Fibroblast of mammary gland (primary cell): ENCODE data around the gene RAP1GAP2.

Experiments
- DNase-seq: peaks from one replicate; pipeline ENCODE4 v3.0.0-alpha.2; 2010; ENCODE audit warnings: low read depth
- H3K4me3 ChIP-seq: 2 replicates; pipeline ENCODE4 v1.5.1; 2011; ENCODE audit warnings: low read depth, mild to moderate bottlenecking, low read length, moderate library complexity; ENCODE audit not compliant: control insufficient read depth
- TF ChIP-seq, protein P1 (sequence below): conservative IDR thresholded peaks from 2 replicates; pipeline ENCODE4 v1.5.1; 2011; ENCODE audit warnings: low read depth, low read length, inconsistent platforms; ENCODE audit not compliant: control insufficient read depth, insufficient read depth

Gene RAP1GAP2

DNA sequence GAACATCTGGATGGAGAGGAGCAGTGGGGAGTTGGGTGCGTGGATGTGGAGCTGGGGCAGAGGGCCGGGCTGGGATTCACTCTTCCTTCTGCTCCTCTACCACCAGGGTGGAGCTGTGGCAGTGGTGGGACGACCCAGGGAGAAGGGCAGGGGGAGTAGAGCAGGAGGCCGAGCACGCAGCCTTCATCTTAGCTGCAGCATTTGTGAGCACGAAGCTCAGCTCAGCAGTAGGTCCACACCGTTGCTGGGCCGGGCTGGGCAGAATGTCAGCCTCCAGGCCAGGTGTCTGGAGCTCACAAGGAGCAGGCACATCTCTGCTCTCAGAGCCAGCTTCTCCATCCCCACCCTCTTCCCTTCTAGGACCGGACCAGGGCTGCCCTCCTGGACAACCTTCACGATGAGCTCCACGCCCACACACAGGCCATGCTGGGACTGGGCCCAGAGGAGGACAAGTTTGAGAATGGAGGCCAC, 211.4 kb downstream of the RAP1GAP2 start:
- H3K4me3 ChIP-seq: no peak overlapping the region
- TF ChIP-seq, protein P1, sequence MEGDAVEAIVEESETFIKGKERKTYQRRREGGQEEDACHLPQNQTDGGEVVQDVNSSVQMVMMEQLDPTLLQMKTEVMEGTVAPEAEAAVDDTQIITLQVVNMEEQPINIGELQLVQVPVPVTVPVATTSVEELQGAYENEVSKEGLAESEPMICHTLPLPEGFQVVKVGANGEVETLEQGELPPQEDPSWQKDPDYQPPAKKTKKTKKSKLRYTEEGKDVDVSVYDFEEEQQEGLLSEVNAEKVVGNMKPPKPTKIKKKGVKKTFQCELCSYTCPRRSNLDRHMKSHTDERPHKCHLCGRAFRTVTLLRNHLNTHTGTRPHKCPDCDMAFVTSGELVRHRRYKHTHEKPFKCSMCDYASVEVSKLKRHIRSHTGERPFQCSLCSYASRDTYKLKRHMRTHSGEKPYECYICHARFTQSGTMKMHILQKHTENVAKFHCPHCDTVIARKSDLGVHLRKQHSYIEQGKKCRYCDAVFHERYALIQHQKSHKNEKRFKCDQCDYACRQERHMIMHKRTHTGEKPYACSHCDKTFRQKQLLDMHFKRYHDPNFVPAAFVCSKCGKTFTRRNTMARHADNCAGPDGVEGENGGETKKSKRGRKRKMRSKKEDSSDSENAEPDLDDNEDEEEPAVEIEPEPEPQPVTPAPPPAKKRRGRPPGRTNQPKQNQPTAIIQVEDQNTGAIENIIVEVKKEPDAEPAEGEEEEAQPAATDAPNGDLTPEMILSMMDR: no peak
- DNase-seq: no peak

- H3K4me3 ChIP-seq: no peak overlapping the region
- no peak for DNase-seq
- TF ChIP-seq, protein P1: no peak
Observed at GRCh38 chr17:3008336-3009288, 212.4 kb downstream of the RAP1GAP2 start.

GRCh38 chr17:3009411-3009920, 213.2 kb downstream of the RAP1GAP2 start:
- no peak overlapping the region for H3K4me3 ChIP-seq
- TF ChIP-seq, protein P1: no peak
- DNase-seq: no peak

- TF ChIP-seq, protein P1: no peak
- H3K4me3 ChIP-seq: no peak overlapping the region
- no peak for DNase-seq
Observed at GRCh38 chr17:3011891-3012290, 215.7 kb downstream of the RAP1GAP2 start.

GRCh38 chr17:3012926-3013581, 216.8 kb downstream of the RAP1GAP2 start:
- TF ChIP-seq, protein P1: peak; percentile 63
- DNase-seq: peak; percentile 65
- H3K4me3 ChIP-seq: no peak overlapping the region

- DNase-seq: peak; percentile 59
- H3K4me3 ChIP-seq: no peak overlapping the region
- TF ChIP-seq, protein P1: no peak
Observed at GRCh38 chr17:3015890-3016289, 219.7 kb downstream of the RAP1GAP2 start.
